IPS-NIHi11 (cell line): ENCODE data around the gene RYR2.
"Not testable (repeated sequence)": the region's sequence is repeated elsewhere in the genome, so short reads cannot be mapped to it uniquely, and the experiment has no call there.

Experiments used
- DNase-seq: peaks from one replicate; pipeline ENCODE4 v3.0.0; 2012; ENCODE audit warnings: mixed read lengths, low spot score

The RYR2 gene

DNA sequence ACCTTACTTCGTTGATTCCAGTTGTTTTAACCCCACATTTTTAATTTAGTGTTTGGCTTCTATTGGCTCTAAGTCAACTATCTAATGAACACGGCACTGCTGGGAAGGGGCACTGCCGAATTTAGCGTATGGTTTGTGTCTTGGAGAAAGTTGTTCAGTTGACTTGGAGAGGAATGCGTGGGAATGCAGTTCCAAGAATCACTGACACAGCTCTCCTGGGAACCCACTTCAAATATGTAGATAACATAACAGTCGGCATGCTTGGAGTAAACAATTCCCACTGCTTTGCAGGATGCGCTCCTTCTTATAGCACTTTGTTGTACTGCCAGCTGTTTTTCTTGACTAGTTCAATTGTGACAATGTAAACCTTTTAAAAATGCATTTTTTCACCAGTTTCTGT, 104.3 kb downstream of the RYR2 start:
- DNase-seq, result peak; percentile 13

DNA sequence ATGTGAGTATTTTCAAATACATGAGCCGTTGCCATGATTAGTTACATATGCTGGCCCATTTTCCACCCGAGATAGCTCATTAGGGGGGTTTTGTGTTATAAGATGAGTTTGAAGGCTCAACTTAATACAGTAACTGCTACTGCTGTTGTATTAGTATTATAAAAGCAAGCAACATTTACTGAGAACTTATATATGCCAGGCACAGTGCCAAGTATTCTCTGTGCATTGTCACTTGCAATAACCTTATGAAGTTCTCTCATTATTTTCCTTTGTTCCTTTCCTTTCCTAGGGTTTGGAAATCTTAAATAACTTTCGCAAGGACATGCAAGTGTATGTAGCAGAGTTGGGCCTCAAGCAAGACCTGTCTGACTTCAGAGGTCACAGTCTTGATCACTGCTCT, 107.9 kb downstream of the RYR2 start:
- no peak for DNase-seq

DNA sequence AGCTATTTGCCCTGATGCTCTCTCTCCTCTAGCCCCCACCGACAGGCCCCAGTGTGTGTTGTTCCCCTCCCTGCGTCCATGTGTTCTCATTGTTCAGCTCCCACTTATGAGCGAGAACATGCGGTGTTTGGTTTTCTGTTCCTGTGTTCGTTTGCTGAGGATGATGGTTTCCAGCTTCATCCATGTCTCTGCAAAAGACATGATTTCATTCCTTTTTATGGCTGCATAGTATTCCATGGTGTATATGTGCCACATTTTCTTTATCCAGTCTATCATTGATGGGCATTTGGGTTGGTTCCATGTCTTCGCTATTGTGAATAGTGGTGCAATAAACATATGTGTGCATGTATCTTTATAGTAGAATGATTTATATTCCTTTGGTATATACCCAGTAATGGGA, 110.0 kb downstream of the RYR2 start:
- not testable (repeated sequence) for DNase-seq

DNA sequence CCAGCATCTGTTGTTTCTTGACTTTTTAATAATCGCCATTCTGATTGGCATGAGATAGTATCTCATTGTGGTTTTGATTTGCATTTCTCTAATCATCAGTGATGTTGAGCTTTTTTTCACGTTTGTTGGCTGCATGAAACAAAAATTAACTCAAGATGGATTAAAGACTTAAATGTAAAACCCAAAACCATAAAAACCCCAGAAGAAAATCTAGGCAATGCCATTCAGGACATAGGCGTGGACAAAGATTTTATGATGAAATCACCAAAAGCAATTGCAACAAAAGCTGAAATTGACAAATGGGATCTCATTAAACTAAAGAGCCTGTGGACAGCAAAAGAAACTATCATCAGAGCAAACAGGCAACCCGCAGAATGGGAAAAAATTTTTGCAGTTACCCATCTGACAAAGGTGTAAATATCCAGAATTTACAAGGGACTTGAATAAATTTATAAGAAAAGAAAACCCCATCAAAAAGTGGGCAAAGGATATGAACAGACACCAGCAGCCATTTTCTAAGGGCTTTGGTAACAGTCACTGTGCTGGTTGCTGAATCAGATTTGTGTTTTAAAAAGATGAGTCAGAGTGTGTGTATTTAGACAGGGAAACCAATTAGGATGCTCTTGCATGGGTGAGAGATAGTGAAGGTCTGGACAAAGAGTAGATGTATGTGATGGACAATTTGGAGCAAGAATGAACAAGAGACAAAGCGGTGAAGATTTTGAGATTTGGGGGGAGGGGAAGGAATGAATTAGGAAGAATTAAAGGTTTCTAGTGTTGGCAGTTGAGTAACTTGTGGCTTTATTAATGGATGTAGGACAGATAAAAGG, 110.7 kb downstream of the RYR2 start:
- DNase-seq, result no peak

DNA sequence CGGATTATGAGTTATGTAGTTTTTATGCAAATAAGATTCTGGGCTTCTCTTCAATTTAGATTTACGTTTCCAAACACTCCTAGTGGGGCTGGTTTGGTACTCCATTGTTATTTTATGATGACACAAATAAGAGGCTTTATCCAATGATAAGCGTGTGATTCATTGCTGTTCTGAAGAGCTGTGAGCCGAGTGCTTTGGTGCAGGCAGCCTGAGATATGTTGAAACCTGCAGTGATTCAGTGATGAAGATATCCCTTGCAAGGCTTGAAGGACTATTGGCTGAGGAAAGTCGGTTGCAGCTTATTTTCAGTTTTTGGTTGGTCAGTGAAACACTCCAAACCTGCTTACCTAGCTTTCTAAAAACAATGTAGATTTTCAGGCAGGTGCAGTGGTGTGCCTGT, 112.2 kb downstream of the RYR2 start:
- no peak for DNase-seq

DNA sequence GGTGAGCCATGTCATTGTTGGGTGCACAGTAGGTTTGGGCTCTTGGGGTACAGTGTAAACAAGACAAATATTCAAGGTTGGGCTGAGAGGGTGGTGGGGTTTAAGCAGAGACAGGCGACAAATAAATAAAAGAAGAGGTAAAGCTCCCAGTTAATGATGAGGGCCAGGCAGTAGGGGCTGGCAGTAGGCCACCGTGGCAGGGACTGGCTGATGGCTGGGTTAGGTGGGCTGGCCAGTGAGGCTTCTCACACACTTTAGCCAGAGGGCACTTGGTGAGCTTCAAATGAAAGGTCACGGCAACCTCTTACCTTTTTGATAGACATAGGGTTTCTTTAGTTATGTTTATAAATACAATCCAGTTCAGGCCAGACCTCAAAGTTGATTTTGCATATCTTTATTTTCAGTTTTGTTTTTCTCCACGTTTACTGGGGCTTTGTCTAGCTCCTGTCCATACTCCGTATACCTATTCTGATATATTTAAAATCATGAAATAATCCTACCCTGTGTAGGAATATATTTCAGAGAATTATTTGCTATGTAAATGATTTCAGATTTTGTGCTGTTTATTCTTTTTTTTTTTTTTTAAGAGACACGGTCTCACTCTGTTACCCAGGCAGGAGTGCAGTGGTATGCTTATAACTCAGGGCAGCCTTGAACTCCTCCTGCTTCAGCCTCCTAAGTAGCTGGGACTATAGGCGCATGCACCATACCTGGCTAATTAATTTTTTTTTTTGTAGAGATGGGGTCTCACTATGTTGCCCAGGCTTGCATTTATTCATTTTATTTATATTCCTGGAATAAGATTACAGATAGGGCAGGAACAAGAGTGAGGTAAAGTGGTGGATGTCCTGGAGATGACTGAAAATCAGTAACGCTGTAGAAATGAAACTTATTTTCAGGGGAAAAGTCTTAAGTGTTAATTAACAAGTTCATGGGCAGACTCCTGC, 122.7 kb downstream of the RYR2 start:
- DNase-seq, result no peak

DNA sequence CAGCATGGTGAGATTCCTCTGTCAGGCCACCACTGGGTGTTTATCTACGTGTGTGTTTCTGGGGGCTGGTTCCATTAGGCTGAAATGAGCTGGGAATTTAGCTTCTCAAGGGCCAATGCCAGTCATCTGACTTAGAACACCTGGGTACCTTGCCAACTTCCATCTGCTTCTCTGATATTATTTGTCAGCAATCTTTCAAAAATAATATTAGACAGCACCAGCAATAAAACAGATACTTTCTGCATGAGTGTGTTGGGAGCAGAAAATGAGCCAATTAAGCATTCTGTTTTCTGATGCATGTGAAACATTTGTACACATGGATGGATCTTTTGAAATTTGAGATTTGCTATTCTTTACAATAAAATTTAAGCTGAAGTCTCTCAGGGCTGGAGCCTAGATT, 124.1 kb downstream of the RYR2 start:
- DNase-seq, result no peak

DNA sequence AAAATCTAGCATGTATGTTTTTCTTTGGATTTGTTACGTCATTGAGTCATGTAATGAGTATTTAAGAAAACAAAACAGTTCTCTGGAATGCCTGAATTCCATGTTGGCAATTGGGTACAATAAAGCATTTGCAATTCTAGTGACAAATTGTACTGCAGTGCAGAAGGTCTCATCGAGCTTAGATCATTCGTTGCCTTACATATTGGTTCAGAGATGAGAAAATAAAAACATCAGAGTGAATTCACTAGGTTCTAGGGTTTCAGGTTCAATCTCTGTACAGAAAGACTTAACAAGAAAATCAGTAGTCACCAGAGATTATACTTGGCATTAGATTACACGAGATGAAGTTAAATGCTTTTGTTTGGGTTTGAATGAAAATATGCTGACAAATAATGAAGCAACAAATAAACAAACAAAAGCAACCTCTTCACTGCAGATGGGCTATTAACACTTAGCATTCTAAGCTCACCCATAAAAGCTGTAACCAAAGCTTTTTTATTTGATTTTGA, 124.7 kb downstream of the RYR2 start:
- DNase-seq, result no peak

DNA sequence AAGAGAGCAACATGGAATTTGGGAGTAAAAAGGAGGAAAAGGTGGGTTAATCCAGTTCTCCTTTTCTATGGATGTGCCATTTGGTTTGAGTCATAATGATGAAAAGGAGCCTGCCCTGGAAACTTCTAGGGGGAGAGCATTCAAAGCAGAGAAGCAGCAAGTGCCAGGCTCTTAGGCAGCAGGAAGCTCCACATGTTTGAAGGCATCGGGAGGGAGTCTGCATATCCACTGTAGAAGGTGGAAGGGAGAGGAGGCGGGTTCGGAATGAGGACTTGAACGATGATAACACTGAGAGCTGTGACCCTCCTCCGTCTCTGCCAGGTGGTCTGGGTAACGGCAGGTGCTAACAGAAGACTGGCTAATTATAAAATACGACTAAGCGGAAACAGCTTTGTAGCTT, 128.2 kb downstream of the RYR2 start:
- no peak for DNase-seq

DNA sequence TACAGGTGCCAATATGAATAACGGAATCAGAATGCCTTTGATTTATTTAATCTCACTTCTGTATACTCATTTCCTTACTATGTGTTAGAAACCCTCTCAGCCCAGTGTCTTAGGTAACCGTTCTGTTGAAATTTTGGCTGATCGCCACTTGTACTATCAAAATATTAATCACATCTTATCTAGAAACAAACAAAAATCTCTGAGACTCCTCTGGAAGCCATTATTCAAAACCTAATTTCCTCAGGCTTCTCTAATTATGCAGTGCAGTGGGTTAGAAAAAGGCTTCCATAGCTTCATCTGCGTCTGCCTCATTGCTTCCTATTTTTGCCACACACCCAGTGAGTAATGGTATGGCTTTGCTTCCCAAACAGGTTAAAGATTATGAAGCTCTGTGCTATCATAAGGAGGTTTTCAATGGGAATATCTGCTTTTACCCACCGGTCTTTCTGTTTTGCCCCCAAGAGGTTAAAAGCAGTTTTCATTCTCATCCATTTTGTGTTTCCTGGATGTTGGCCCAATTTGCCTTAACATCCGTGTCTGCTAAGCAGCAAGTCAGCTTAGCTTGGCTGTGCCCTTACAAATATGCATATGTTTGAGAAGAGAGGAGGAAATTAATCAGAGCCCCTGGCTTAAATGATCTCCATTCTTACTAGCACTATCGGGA, 129.6 kb downstream of the RYR2 start:
- DNase-seq, result no peak

DNA sequence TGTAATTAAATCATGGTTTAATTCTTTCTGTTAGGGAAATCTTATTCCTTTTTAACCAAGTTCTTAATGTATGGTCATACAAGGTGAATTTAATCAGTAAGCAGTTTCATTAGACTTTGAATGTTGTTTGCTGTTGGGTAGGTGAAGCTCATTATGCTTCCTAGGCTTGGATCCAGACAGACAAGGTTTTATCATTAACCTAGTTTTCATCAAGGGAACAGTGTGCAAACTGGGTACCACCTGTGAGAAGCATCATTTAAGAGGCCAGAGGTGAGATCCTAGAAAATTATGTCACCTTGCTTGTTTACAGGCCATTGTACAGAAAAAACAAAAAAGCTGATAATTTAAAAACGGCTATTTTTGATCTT, 130.1 kb downstream of the RYR2 start:
- DNase-seq, result no peak

DNA sequence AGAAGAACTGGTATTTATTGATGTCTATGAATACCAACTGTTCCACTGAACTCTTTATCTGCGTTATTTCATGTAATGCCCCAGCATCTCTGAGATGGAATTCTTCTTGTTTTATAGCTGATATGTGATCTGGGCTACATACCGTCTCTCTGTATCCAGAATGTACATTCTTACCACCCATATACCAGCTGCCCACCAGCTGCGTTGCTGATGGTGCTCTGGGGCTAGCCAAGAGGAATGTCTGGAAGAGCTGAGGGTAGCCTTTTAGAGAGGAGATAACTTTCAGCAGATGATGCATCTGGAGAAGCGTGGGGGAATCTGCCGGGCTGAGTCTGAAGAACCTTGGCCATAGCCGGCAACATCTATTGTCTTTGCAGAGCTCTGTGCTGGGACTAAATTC, 137.5 kb downstream of the RYR2 start:
- no peak for DNase-seq

DNA sequence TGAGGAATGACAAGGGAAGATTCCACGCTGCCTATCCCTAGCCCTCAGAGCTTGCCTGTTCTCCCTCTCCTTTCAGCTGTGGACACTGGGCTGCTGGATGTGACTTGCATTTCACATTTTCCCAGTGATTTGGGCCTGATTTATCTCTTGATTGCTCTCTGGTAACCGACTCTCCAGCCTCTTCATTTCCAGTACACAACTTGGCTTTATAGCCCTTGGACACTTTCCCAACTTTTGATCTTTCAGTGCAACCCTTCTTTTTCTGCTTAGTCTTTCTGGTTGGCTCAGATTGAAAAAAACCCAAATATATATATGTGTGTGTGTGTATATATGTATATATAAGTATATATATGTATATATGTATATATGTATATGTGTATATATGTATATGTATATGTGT, 138.3 kb downstream of the RYR2 start:
- DNase-seq, result no peak

DNA sequence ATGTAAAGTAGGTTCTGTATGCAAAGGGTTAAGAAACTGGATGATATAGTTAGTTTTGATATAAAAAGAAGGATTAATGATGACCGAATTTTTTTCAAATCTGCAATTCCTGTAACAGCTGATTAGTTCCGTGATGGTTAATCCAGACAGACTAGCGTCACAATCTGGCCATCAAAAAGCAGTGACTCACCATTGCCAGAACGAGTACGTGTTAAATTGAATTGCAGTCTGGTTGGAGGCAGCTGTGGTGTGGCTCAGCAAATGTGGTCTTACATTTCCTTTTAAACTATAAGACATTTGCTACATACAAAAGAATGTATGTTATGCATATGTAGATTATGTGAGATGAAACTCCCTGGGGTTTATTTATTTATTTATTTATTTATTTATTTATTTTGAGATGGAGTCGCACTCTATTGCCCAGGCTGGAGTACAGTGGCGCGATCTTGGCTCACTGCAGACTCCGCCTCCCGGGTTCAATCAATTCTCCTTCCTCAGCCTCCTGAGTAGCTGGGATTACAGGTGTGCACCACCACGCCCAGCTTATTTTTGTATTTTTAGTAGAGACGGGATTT, 139.8 kb downstream of the RYR2 start:
- DNase-seq, result no peak

DNA sequence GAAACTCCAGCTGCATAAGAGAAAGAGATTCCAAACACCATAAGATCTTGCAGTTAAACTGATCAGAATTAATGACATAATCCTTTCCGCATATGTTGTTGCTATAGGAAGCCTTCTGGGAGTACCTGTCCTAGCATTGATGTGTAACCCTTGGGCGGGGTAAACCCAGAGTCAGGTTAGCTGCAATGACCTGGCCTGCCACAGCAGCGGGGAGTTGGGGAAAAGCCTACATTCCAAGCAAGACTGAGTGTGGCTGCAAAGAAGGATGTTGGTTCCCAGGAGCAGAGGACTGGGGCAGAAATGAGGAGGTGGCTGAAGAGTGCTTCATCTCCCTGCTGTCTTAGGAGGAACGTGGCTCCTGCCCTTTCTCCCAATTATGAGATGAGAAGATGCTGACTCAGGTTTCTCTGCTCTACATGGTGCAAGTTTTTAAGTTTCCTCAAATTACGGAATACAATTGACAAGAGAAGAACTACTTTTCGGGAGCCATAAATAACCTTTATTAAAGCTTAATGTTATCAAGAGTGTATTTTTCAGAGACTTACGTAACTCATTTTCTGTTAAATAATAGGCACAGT, 142.1 kb downstream of the RYR2 start:
- DNase-seq, result peak; percentile 39

DNA sequence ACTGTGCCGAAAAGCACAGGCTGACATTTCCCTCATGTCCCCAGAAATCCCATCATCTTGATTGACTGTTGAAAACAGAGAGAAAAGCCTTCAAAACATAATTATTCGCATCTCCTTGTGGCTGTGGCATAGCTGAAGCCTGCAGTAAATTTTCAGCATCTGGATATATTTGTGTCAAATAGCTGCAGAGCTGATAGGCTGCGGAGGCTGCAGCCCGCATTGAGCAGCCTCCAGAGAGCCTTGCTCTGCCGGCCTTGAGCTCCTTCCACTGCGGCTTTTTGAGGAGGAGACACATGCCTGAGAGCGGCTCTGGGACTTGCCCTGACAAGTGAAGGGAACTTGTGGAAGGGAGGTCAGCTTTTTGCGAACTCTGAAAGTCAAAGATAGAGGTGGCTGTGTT, 144.7 kb downstream of the RYR2 start:
- no peak for DNase-seq

DNA sequence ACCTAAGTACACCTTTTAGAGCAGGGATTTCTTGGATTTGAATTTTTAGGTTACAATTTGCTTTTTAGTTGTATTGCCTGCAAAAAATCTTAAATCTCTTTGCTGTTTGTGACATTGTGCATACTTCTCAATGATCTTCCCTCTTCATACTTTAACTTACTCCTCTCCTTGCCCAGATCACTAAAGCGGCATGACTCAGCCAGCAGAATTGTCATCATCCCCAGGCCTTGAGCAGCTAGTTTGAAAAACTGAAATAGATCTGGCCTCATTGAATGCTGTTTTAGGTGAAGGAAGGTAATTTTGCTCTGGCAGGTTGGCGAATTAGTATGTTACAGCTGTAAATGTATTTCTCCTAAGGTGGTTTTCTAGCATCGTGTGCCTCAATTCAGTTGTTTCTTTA, 145.9 kb downstream of the RYR2 start:
- DNase-seq, result no peak

DNA sequence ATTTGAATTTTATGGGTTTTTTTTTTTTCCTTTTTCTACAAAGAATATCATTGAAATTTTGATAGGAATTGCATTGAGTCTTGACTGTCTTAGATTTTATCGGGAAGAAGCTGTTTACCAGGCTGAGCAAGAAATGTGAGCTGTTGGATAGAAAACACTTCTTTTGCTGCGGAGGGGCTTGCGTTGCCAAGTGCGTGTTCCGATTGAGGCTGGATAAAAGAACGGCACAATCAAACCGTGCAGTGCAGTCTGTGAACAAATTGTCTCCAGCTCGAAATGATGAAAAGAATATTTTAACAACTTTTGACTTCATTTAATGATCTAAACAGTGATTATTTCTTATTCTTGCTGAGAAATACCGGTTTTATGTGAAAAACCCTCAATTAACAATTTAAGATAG, 149.4 kb downstream of the RYR2 start:
- DNase-seq, result no peak

DNA sequence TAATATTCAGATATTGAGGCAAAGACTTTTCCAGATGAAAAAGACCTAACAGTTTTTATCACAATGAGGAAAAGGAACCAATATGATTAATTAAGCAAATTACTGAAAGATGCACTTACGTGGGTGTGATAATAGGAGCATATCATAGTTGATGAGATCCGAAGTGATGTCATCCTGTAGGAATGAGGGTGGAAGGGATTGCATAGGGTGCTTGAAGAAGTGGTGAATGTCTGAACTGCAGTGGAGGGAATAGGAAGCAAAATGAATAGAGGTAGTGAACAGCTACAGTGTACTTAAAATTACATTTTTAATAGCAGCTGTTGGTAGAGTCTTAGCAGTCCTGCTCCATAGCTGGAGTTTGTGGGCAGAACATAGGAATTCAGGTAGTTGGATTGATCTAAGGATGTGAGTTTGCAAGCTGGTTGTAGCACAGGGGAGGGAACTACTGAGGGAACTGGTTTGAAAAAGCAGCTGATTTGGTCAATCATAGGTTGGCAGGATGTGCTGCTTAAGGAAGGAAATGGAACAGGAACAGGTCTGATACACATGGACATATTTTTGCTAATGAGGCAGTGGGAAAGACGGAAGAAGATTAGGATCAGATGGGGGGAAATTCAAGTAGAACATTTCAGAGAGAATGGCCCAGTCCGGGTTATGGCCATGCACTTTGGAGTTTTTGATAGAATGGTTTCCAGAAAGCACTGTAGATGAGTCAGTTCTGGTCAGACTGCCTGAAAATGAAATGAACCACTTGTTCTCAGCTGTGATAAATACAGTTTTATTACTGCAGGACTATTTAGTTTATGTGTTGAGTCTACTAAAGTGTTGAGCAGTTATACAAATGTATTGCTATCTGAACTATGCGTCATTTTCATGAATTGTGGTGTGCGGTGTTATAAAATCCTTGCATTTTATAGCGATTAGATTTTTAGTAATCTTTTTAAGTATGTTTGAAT, 155.8 kb downstream of the RYR2 start:
- peak; percentile 30 for DNase-seq

DNA sequence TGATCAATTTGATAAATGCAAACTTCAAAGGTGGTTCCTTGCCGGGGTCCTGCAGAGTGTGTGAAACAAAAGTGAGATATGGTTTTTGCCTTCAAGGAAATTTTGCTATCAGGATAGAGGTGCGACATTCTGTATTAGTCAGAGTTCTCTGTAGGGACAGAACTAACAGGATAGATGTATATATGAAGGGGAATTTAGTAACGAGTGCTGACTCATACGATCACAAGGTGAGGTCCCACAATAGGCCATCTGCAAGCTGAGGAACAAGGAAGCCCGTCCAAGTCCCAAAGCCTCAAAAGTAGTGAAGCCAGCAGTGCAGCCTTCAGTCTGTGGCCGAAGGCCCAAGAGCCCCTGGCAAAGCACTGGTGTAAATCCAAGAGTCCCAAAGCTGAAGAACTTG, 157.0 kb downstream of the RYR2 start:
- no peak for DNase-seq

DNA sequence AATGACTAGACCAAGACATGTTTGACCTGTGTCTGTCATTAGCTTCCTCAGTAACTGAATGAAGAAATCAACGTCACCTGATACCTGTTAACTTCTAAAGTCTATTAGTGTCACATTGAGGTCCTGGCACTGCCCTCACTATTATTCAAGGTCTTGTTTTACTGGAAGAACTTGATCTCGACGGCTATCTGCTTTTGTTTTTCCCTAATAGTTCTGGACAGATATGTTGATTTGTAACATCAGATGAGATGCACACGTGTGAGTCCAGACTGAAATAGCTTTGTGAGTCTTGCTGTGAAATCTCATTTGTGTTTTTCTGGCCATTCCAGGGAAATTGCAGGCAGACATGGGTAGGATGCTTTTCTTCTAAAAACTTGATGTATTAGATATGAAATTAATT, 159.2 kb downstream of the RYR2 start:
- no peak for DNase-seq
